ENCODE results near the gene COX6B1. TPM values are rescaled to one million over a fixed set of nuclear protein-coding genes. Genes with fewer than 3 reads are reported as not detected.
"Not testable (repeated sequence)": the region's sequence is repeated elsewhere in the genome, so short reads cannot be mapped to it uniquely, and the experiment has no call there.

Gene COX6B1, protein sequence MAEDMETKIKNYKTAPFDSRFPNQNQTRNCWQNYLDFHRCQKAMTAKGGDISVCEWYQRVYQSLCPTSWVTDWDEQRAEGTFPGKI
- polyA plus RNA-seq (2013) = 424 TPM

DNA sequence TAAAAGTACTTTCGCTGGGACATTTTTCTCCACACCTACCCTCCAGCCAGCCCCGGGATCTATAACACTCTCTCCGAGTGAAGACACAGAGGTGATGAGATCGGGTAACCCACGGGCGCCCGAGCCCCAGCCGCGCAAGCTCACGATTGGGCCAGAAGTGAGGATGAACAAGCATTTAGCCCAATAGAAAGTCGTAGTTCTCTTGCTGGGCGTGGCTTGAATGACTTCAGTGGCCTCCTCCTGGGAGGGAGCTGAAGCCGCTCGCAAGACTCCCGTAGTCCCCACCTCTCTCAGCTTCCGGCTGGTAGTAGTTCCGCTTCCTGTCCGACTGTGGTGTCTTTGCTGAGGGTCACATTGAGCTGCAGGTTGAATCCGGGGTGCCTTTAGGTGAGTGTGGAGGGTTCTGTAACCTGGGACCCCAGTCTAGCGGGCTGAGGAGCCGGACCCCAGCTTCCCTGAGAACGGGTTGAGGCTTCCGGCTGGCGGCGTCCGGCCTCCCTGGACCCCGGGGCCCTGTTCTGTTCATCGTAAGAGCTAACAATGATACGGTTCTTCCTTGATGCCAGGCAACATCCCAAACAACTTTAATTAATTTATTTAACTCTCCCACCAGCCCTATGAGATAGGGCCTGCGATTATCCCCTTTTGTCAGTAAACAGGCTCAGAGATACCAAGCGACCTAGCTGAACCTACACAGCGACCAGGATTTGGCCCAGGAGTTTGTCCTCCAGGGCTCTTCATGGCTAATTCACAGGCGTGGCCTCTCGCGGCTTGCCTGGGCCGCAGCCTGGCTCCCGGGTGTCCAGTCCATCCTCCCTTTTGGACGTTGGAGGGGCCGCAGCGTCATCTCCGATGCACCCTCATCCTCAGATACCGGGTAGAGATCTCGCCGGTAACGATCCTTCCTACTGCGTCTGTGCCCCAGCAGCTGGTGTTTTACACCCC is at the start of gene COX6B1:
TSS of gene COX6B1 (plus strand) at position 307 of the 945 bp plus-strand sequence. CDS start 2,921 bp downstream, outside the sequence.
- DNase-seq = peak; percentile 97 to 98 (median 97)
- no peaks in the 10 kb centered on the region for H3K27me3 ChIP-seq (replicated peaks in 2 of 5; ENCODE audit: control insufficient read depth in 4 of 5, insufficient read depth in 5 of 5, low read length in 4 of 5)
- peak within 1 kb of the TSS; percentile 70 to 89 for H3K27ac ChIP-seq (ENCODE audit: insufficient read depth in 1 of 2, low read depth in 1 of 2, low read length in 2 of 2, poor library complexity in 1 of 2, severe bottlenecking in 2 of 2)
- H3K9me3 ChIP-seq (ENCODE audit: control extremely low read depth in 1 of 5, control insufficient read depth in 4 of 5, insufficient read depth in 2 of 5, low read depth in 1 of 5, low read length in 4 of 5) = no peaks in the 10 kb centered on the region
- ChIA-PET CTCF (interaction anchor here (0.9 to 1.3 kb wide), 2 partner anchors 45 to 92 kb away, joined by 3 to 4 read pairs; no protein-coding TSS in a partner anchor), POLR2A (interaction anchor here (0.9 kb wide), 1 partner anchor 21 kb away, joined by 3 read pairs; no protein-coding TSS in a partner anchor)
- peaks cover 3 to 14% (median 6%) of the 10 kb centered on the region in 4 experiments for H3K36me3 ChIP-seq (ENCODE audit: control insufficient read depth in 4 of 4, insufficient read depth in 4 of 4, low read length in 3 of 4)
- under 1% methylated on average over 44 of the region's 46 CpGs for WGBS (ENCODE audit: insufficient coverage)
- H3K4me1 ChIP-seq (ENCODE audit: control extremely low read depth in 1 of 4, control insufficient read depth in 4 of 4, insufficient read depth in 4 of 4, low read length in 3 of 4) = peaks cover 4 to 55% (median 50%) of the 10 kb centered on the region in 4 experiments
- peak within 1 kb of the TSS; percentile 74 to 99 (median 94) for H3K4me3 ChIP-seq (ENCODE audit: control insufficient read depth in 1 of 7, extremely low read depth in 1 of 7, insufficient read depth in 4 of 7, low read depth in 2 of 7, low read length in 6 of 7)

DNA sequence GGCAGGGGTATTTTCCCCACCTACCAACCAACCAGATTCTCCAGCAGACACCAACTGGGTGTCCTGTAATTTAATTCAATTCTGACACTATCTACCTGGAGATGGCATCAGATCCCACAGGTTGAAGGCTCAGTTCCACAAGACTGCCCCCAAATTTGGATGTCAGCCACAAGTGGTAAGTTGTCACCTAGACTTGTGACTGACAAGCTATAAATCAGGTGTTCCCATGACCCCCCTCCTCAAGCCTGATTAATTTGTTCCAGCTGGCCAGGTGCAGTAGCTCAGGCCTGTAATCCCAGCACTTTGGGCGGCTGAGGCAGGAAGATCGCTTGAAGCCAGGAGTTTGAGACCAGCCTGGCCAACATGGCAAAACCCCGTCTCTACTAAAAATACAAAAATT is 46.2 kb upstream of the COX6B1 start:
- Histone ChIP-seq H3K36me3 (ENCODE audit: control insufficient read depth in 4 of 4, insufficient read depth in 4 of 4, low read length in 3 of 4) (no peaks in the 10 kb centered on the region), H3K27ac (ENCODE audit: insufficient read depth in 1 of 2, low read depth in 1 of 2, low read length in 2 of 2, poor library complexity in 1 of 2, severe bottlenecking in 2 of 2) (no peak overlapping the region), H3K4me1 (ENCODE audit: control extremely low read depth in 1 of 4, control insufficient read depth in 4 of 4, insufficient read depth in 4 of 4, low read length in 3 of 4) (no peaks in the 10 kb centered on the region), H3K9me3 (ENCODE audit: control extremely low read depth in 1 of 5, control insufficient read depth in 4 of 5, insufficient read depth in 2 of 5, low read depth in 1 of 5, low read length in 4 of 5) (peaks cover 0 to under 1% (median 0%) of the 10 kb centered on the region in 5 experiments), H3K4me3 (ENCODE audit: control insufficient read depth in 1 of 7, extremely low read depth in 1 of 7, insufficient read depth in 4 of 7, low read depth in 2 of 7, low read length in 6 of 7) (no peak overlapping the region), H3K27me3 (replicated peaks in 2 of 5; ENCODE audit: control insufficient read depth in 4 of 5, insufficient read depth in 5 of 5, low read length in 4 of 5) (peaks cover 0 to 2% (median 0%) of the 10 kb centered on the region in 5 experiments)
- DNase-seq = no peak
- ChIA-PET CTCF (interaction anchor here (2.5 kb wide), 1 partner anchor 9 kb away, joined by 15 read pairs; no protein-coding TSS in a partner anchor), POLR2A (no interaction called here)
- WGBS (ENCODE audit: insufficient coverage) = 100% methylated on average over 2 of the region's 3 CpGs

DNA sequence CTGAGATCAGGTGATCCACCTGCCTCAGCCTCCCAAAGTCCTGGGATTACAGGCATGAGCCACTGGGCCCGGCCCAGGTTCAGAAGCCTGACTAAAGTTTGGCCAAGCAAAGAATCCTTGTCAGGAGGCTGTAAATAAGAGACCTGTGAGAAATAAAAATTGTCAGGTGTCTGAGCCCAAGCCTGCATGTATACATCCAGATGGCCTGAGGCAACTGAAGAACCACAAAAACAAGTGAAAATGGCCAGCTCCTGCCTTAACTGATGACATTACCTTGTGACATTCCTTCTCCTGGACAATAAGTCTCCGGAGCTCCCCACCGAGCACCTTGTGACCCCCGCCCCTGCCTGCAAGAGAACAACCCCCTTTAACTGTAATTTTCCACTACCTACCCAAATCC is 43.7 kb upstream of the COX6B1 start:
- 100% methylated on average over 4 of the region's 4 CpGs for WGBS (ENCODE audit: insufficient coverage)
- H3K27ac ChIP-seq (ENCODE audit: insufficient read depth in 1 of 2, low read depth in 1 of 2, low read length in 2 of 2, poor library complexity in 1 of 2, severe bottlenecking in 2 of 2); DNase-seq; H3K4me1 ChIP-seq (ENCODE audit: control extremely low read depth in 1 of 4, control insufficient read depth in 4 of 4, insufficient read depth in 4 of 4, low read length in 3 of 4); H3K9me3 ChIP-seq (ENCODE audit: control extremely low read depth in 1 of 5, control insufficient read depth in 4 of 5, insufficient read depth in 2 of 5, low read depth in 1 of 5, low read length in 4 of 5); CTCF ChIA-PET; POLR2A ChIA-PET; H3K36me3 ChIP-seq (ENCODE audit: control insufficient read depth in 4 of 4, insufficient read depth in 4 of 4, low read length in 3 of 4); H3K27me3 ChIP-seq (replicated peaks in 2 of 5; ENCODE audit: control insufficient read depth in 4 of 5, insufficient read depth in 5 of 5, low read length in 4 of 5); H3K4me3 ChIP-seq (ENCODE audit: control insufficient read depth in 1 of 7, extremely low read depth in 1 of 7, insufficient read depth in 4 of 7, low read depth in 2 of 7, low read length in 6 of 7): not testable (repeated sequence)

DNA sequence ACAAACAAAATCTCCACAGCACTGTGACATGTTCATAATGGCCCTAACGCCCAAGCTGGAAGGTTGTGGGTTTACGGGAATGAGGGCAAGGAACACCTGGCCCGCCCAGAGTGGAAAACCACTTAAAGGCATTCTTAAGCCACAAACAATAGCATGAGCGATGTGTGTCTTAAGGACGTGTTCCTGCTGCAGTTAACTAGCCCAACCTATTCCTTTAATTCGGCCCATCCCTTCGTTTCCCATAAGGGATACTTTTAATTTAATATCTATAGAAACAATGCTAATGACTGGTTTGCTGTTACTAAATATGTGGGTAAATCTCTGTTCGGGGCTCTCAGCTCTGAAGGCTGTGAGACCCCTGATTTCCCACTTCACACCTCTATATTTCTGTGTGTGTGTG is 41.0 kb upstream of the COX6B1 start:
- H3K27ac ChIP-seq (ENCODE audit: insufficient read depth in 1 of 2, low read depth in 1 of 2, low read length in 2 of 2, poor library complexity in 1 of 2, severe bottlenecking in 2 of 2); H3K9me3 ChIP-seq (ENCODE audit: control extremely low read depth in 1 of 5, control insufficient read depth in 4 of 5, insufficient read depth in 2 of 5, low read depth in 1 of 5, low read length in 4 of 5); POLR2A ChIA-PET; H3K27me3 ChIP-seq (replicated peaks in 2 of 5; ENCODE audit: control insufficient read depth in 4 of 5, insufficient read depth in 5 of 5, low read length in 4 of 5); H3K36me3 ChIP-seq (ENCODE audit: control insufficient read depth in 4 of 4, insufficient read depth in 4 of 4, low read length in 3 of 4); H3K4me3 ChIP-seq (ENCODE audit: control insufficient read depth in 1 of 7, extremely low read depth in 1 of 7, insufficient read depth in 4 of 7, low read depth in 2 of 7, low read length in 6 of 7); CTCF ChIA-PET; DNase-seq: not testable (repeated sequence)
- 100% methylated on average over 2 of the region's 8 CpGs for WGBS (ENCODE audit: insufficient coverage)
- H3K4me1 ChIP-seq (ENCODE audit: control extremely low read depth in 1 of 4, control insufficient read depth in 4 of 4, insufficient read depth in 4 of 4, low read length in 3 of 4) = peaks cover 0 to 12% (median 8%) of the 10 kb centered on the region in 4 experiments

DNA sequence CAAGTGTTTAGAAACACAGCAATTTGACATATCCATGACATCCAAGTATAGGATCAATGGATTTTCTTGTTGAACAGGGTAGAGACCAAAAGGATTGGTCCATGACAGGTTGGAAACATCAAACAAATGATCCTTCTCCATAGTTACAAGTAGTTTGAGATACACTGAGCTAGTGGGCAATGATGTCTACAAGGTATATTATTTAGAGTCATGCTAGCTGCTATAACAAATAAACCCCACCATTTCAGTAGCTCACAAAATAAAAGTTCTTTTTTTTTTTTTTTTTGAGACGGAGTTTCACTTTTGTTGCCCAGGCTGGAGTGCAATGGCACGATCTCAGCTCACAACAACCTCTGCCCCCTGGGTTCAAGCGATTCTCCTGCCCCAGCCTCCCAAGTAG is 40.5 kb upstream of the COX6B1 start:
- Histone ChIP-seq H3K4me1 (ENCODE audit: control extremely low read depth in 1 of 4, control insufficient read depth in 4 of 4, insufficient read depth in 4 of 4, low read length in 3 of 4) (peaks cover 0 to 15% (median 9%) of the 10 kb centered on the region in 4 experiments), H3K36me3 (ENCODE audit: control insufficient read depth in 4 of 4, insufficient read depth in 4 of 4, low read length in 3 of 4) (no peaks in the 10 kb centered on the region), H3K27ac (ENCODE audit: insufficient read depth in 1 of 2, low read depth in 1 of 2, low read length in 2 of 2, poor library complexity in 1 of 2, severe bottlenecking in 2 of 2) (no peak overlapping the region), H3K27me3 (replicated peaks in 2 of 5; ENCODE audit: control insufficient read depth in 4 of 5, insufficient read depth in 5 of 5, low read length in 4 of 5) (no peaks in the 10 kb centered on the region), H3K9me3 (ENCODE audit: control extremely low read depth in 1 of 5, control insufficient read depth in 4 of 5, insufficient read depth in 2 of 5, low read depth in 1 of 5, low read length in 4 of 5) (peaks cover 0 to 8% (median 4%) of the 10 kb centered on the region in 5 experiments), H3K4me3 (ENCODE audit: control insufficient read depth in 1 of 7, extremely low read depth in 1 of 7, insufficient read depth in 4 of 7, low read depth in 2 of 7, low read length in 6 of 7) (no peak overlapping the region)
- CTCF ChIA-PET = interaction anchor here (0.9 kb wide), 1 partner anchor 9 kb away, joined by 3 read pairs; no protein-coding TSS in a partner anchor
- WGBS (ENCODE audit: insufficient coverage) = 100% methylated on average over 1 of the region's 3 CpGs
- no peak for DNase-seq
- POLR2A ChIA-PET = no interaction called here

DNA sequence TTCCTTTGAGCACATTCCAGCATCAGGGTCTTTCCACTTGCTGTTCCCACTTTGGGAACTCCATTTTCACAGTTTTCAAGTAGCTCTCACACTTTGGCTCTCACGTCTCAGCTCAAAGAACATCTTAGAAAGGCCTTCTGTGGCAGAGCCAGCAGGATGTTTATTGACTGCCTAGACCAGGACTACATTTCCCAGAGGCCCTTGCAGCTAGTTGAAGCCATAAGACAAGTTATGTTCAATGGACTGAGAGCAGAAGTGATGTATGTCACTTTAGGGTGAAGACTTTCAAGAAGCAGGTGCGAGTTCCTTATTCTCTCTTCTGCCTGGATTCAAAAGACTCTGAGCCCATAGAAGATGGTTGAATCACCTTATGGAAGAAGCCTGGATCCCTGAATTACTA is 39.9 kb upstream of the COX6B1 start:
- H3K27me3 ChIP-seq (replicated peaks in 2 of 5; ENCODE audit: control insufficient read depth in 4 of 5, insufficient read depth in 5 of 5, low read length in 4 of 5) = no peaks in the 10 kb centered on the region
- H3K27ac ChIP-seq (ENCODE audit: insufficient read depth in 1 of 2, low read depth in 1 of 2, low read length in 2 of 2, poor library complexity in 1 of 2, severe bottlenecking in 2 of 2) = no peak overlapping the region
- POLR2A ChIA-PET = no interaction called here
- peaks cover 2 to 21% (median 15%) of the 10 kb centered on the region in 4 experiments for H3K4me1 ChIP-seq (ENCODE audit: control extremely low read depth in 1 of 4, control insufficient read depth in 4 of 4, insufficient read depth in 4 of 4, low read length in 3 of 4)
- H3K9me3 ChIP-seq (ENCODE audit: control extremely low read depth in 1 of 5, control insufficient read depth in 4 of 5, insufficient read depth in 2 of 5, low read depth in 1 of 5, low read length in 4 of 5) = peaks cover 0 to 8% (median 4%) of the 10 kb centered on the region in 5 experiments
- H3K36me3 ChIP-seq (ENCODE audit: control insufficient read depth in 4 of 4, insufficient read depth in 4 of 4, low read length in 3 of 4) = no peaks in the 10 kb centered on the region
- H3K4me3 ChIP-seq (ENCODE audit: control insufficient read depth in 1 of 7, extremely low read depth in 1 of 7, insufficient read depth in 4 of 7, low read depth in 2 of 7, low read length in 6 of 7) = no peak overlapping the region
- CTCF ChIA-PET = interaction anchor here (0.7 to 0.9 kb wide), 2 partner anchors 9 to 51 kb away, joined by 3 read pairs; no protein-coding TSS in a partner anchor
- WGBS (ENCODE audit: insufficient coverage) = 100% methylated on average over 2 of the region's 2 CpGs
- peak in 2 of 3 donors; percentile 14 to 30 for DNase-seq
